GM12878 (cell line): ENCODE results near the gene CHD1. TPM values are rescaled to one million over a fixed set of nuclear protein-coding genes. Genes with fewer than 3 reads are reported as not detected.

ENCODE experiments used
- ATAC-seq: fragments of 200-7000 bp; cut with Tn5 transposase; 3 replicates; pipeline ENCODE4 v1.9.1; 2020; ENCODE audit warnings: mild to moderate bottlenecking, moderate library complexity
- BruUV-seq: library from RNA; stranded (reverse); fragments of 400-500 nt; replicated peaks from 2 replicates; lab custom pipeline; 2021; lab: Mats Ljungman, UMichigan
- CTCF ChIA-PET: fragments of 300-600 bp; sonication (Branson Sonifier 250); formaldehyde crosslinking; extraction: SDS; loops from one replicate; lab custom pipeline; 2021; ENCODE audit warnings: inconsistent platforms; lab: Yijun Ruan, JAX
- POLR2A ChIA-PET: fragments of 350-600 bp; formaldehyde crosslinking; extraction: SDS; loops from one replicate; lab custom pipeline; 2021; ENCODE audit warnings: inconsistent platforms; lab: Charles Lee
- RAD21 ChIA-PET: fragments of 300-600 bp; sonication (Branson Sonifier 250); formaldehyde crosslinking; loops from one replicate; lab custom pipeline; 2023; ENCODE audit warnings: antibody characterized with exemption; ENCODE audit not compliant: unreplicated experiment; lab: Charles Lee
- SMC1A ChIA-PET: fragments of 300-600 bp; sonication (Branson Sonifier 250); formaldehyde crosslinking; loops from one replicate; lab custom pipeline; 2023; ENCODE audit not compliant: unreplicated experiment, uncharacterized antibody; lab: Charles Lee
- DNase-seq: peaks from one replicate; pipeline ENCODE4 v3.0.0-alpha.2; 2011; ENCODE audit warnings: low read depth, low spot score
- FAIRE-seq: peaks from 3 replicates; lab custom pipeline; 2011; peaks lifted over from hg19 to GRCh38; lab: Jason Lieb, UNC
- H2AFZ ChIP-seq: 2 replicates; pipeline ENCODE4 v1.6.0; 2011; ENCODE audit warnings: low read depth, low read length, control low read depth; ENCODE audit not compliant: control insufficient read depth
- H3K27ac ChIP-seq: 2 replicates; pipeline ENCODE4 v1.5.1; 2011; ENCODE audit warnings: control low read depth; ENCODE audit not compliant: control insufficient read depth, insufficient read depth
- H3K27me3 ChIP-seq, 2 experiments: replicated peaks in 1 of 2; 2 replicates each; pipeline versions ENCODE4 v1.6.0 to v1.6.1; 2011; ENCODE audit warnings: low read length in 1 of 2; ENCODE audit not compliant: control insufficient read depth in 2 of 2, insufficient read depth in 2 of 2
- H3K36me3 ChIP-seq, 2 experiments: 2 replicates each; pipeline ENCODE4 v1.5.1; 2011; ENCODE audit warnings: low read length in 1 of 2; ENCODE audit not compliant: control insufficient read depth in 2 of 2, insufficient read depth in 2 of 2
- H3K4me1 ChIP-seq: 2 replicates; pipeline ENCODE4 v1.6.1; 2011; ENCODE audit warnings: mild to moderate bottlenecking, low read length, moderate library complexity, mixed read lengths; ENCODE audit not compliant: control insufficient read depth, insufficient read depth
- H3K4me2 ChIP-seq: 2 replicates; pipeline ENCODE4 v1.6.0; 2011; ENCODE audit warnings: control low read depth; ENCODE audit not compliant: control insufficient read depth, insufficient read depth
- H3K4me3 ChIP-seq: fragments of 200-600 bp; sonication (generic); 2 replicates; pipeline ENCODE4 v1.5.1; 2016
- H3K79me2 ChIP-seq: 2 replicates; pipeline ENCODE4 v1.6.0; 2011; ENCODE audit warnings: low read length; ENCODE audit not compliant: control insufficient read depth, insufficient read depth
- H3K9ac ChIP-seq: 2 replicates; pipeline ENCODE4 v1.8.0; 2011; ENCODE audit warnings: low read length, control low read depth, mixed read lengths; ENCODE audit not compliant: control insufficient read depth, insufficient read depth
- H3K9me3 ChIP-seq: replicated peaks from 3 replicates; pipeline ENCODE4 v1.5.1; 2011; ENCODE audit warnings: mild to moderate bottlenecking, low read length; ENCODE audit not compliant: control insufficient read depth, insufficient read depth
- H4K20me1 ChIP-seq: 2 replicates; pipeline ENCODE4 v1.6.0; 2011; ENCODE audit not compliant: control insufficient read depth, insufficient read depth
- CTCF ChIP-seq, 3 experiments: IDR thresholded peaks in 2 of 3; conservative IDR thresholded peaks in 1 of 3; 2 replicates each; pipeline ENCODE4 v1.5.1; 2011; ENCODE audit warnings: low read depth in 3 of 3, low read length in 3 of 3, mild to moderate bottlenecking in 3 of 3, control low read depth in 2 of 3, moderate library complexity in 2 of 3, inconsistent platforms in 1 of 3, mixed read lengths in 1 of 3; ENCODE audit not compliant: control insufficient read depth in 2 of 3, insufficient read depth in 1 of 3; ENCODE audit errors: extremely low read depth in 1 of 3
- E2F8 ChIP-seq: fragments of 450-650 bp; IDR thresholded peaks from 2 replicates; pipeline ENCODE4 v1.6.1; 2018; ENCODE audit warnings: mild to moderate bottlenecking, low read depth, moderate library complexity; ENCODE audit not compliant: partially characterized antibody
- EZH2 ChIP-seq: IDR thresholded peaks from 2 replicates; pipeline ENCODE4 v1.6.1; 2012; ENCODE audit warnings: low read depth, mild to moderate bottlenecking, control low read depth, inconsistent platforms, low read length, borderline replicate concordance; ENCODE audit not compliant: control insufficient read depth
- GABPA ChIP-seq: IDR thresholded peaks from 2 replicates; pipeline ENCODE4 v1.6.1; 2014; ENCODE audit warnings: antibody characterized with exemption, low read depth, mild to moderate bottlenecking, inconsistent platforms
- HCFC1 ChIP-seq: fragments of 150-350 bp; IDR thresholded peaks from 2 replicates; pipeline ENCODE4 v1.6.1; 2014; ENCODE audit warnings: low read length
- HDGF ChIP-seq: fragments of 450-650 bp; IDR thresholded peaks from 2 replicates; pipeline ENCODE4 v1.6.1; 2016; ENCODE audit warnings: antibody characterized with exemption
- MAX ChIP-seq: IDR thresholded peaks from 2 replicates; pipeline ENCODE4 v1.6.1; 2012; ENCODE audit warnings: low read depth, low read length, improper control_type of control experiment
- MLLT1 ChIP-seq: fragments of 450-650 bp; IDR thresholded peaks from 2 replicates; pipeline ENCODE4 v1.6.1; 2016; ENCODE audit warnings: mild to moderate bottlenecking
- NR2C2 ChIP-seq: IDR thresholded peaks from 2 replicates; pipeline ENCODE4 v1.6.1; 2011; ENCODE audit warnings: borderline replicate concordance, low read depth; ENCODE audit not compliant: control insufficient read depth, insufficient read length
- POLR2AphosphoS2 ChIP-seq: IDR thresholded peaks from 2 replicates; pipeline ENCODE4 v1.6.1; 2011; ENCODE audit warnings: low read depth, mild to moderate bottlenecking, low read length, improper control_type of control experiment, moderate library complexity
- TAF1 ChIP-seq: IDR thresholded peaks from 2 replicates; pipeline ENCODE4 v1.6.1; 2011; ENCODE audit warnings: mild to moderate bottlenecking, low read depth, low read length, borderline replicate concordance
- TCF7 ChIP-seq: IDR thresholded peaks from 2 replicates; pipeline ENCODE4 v1.6.1; 2014; ENCODE audit warnings: antibody characterized with exemption, borderline replicate concordance
- WGBS: methylation state at CpG from one replicate; pipeline ENCODE4 v1.1.6; 2016; ENCODE audit warnings: low lambda C conversion rate; ENCODE audit not compliant: insufficient replicate concordance, insufficient coverage; ENCODE audit errors: missing lambda C conversion rate; 5-methylcytosine and 5-hydroxymethylcytosine counted together
- in situ Hi-C: fragments of 300-500 bp; cut with MboI; formaldehyde crosslinking; loops from 9 replicates; pipeline ENCODE4 v1.14.3; 2018; ENCODE audit warnings: mixed read lengths
- intact Hi-C: fragments of 100-400 bp; cut with micrococcal nuclease; formaldehyde crosslinking; loops from one replicate; pipeline ENCODE4 v1.14.2; 2022; ENCODE audit not compliant: unreplicated experiment
- polyA plus RNA-seq, 11 experiments: library from polyadenylated mRNA; depleted of rRNA in 4 of 11; unstranded in 6 of 11; stranded (reverse) in 5 of 11; fragments of >200 nt; fragmentation: Nextera tagmentation in 4 of 11; fragmentation: Illumina TruSeq in 1 of 11; extraction: Ambion mirVana in 4 of 11; extraction: Trizol in 1 of 11; gene quantifications; 1 replicate in 1 of 11; 2 replicates in 10 of 11; pipeline versions ENCODE4 v1.2.1 to v1.2.3, GENCODE V29; 2011 to 2016; ENCODE audit warnings: inconsistent platforms in 2 of 11, missing spikeins in 2 of 11, low read depth in 1 of 11
- total RNA-seq, 4 experiments: library from RNA; depleted of rRNA in 3 of 4; stranded (reverse); fragments of >200 nt in 3 of 4; fragmentation: Illumina TruSeq in 1 of 4; extraction: Trizol in 1 of 4; gene quantifications; 2 replicates each; pipeline versions ENCODE4 v1.2.1 to v1.2.3, GENCODE V29; 2013 to 2021

Gene CHD1
- total and polyA plus RNA-seq, 10 of the 15 experiments (the other 5 are each of a cell fraction or from before 2014, with no cell fraction given), result 25.5 to 158 (median 50.5) TPM

- ChIA-PET RAD21 (interaction anchor here (0.9 kb wide), 1 partner anchor 304 kb away, joined by 3 read pairs; no protein-coding TSS in a partner anchor), SMC1A (interaction anchor here (0.6 to 1.3 kb wide), 3 partner anchors 26 to 45 kb away, joined by 3 read pairs; no protein-coding TSS in a partner anchor), POLR2A (interaction anchor here (0.5 kb wide), 1 partner anchor 53 kb away, joined by 4 read pairs; no protein-coding TSS in a partner anchor), CTCF (no interaction called here)
- DNase-seq (no peak), FAIRE-seq (no peak), ATAC-seq (no peak)
- Histone ChIP-seq H2AFZ (no peak overlapping the region), H3K79me2 (no peaks in the 10 kb centered on the region), H3K4me3 (no peak overlapping the region), H4K20me1 (no peaks in the 10 kb centered on the region), H3K9me3 (no peaks in the 10 kb centered on the region), H3K27ac (no peak overlapping the region), H3K36me3 (no peaks in the 10 kb centered on the region), H3K4me2 (no peak overlapping the region), H3K27me3 (no peaks in the 10 kb centered on the region), H3K4me1 (peaks cover 9% of the 10 kb centered on the region), H3K9ac (no peak overlapping the region)
- BruUV-seq, result no TSS peak
- in situ Hi-C loops, result no loop called here
- intact Hi-C loops, result no loop called here
- no peak for TF ChIP-seq NR2C2
- no peak for TF ChIP-seq CTCF (IDR thresholded peaks at IDR 0.05 in 2 of 3, conservative IDR thresholded peaks at IDR 0.05 in 1 of 3; ENCODE audit: control insufficient read depth in 2 of 3, extremely low read depth in 1 of 3, insufficient read depth in 1 of 3, low read depth in 3 of 3, low read length in 3 of 3)
- TF ChIP-seq EZH2, result no peak
- no peak for TF ChIP-seq HDGF
- TF ChIP-seq TAF1, result no peak
- no peak for TF ChIP-seq HCFC1
- no peak for TF ChIP-seq TCF7
- TF ChIP-seq E2F8, result no peak
- TF ChIP-seq GABPA, result no peak
- no peak for TF ChIP-seq POLR2AphosphoS2
- no peak for TF ChIP-seq MAX
- no peak for TF ChIP-seq MLLT1
- WGBS, result 94% methylated on average over 1 of the region's 1 CpG
Measured at GRCh38 chr5:98978528-98978927, 49.7 kb upstream of the CHD1 start.
